ENCODE data around the gene SNRPA. TPM values are rescaled to one million over a fixed set of nuclear protein-coding genes. Genes with fewer than 3 reads are reported as not detected.

Gene SNRPA
- total RNA-seq, 4 donors from 2014 or later = 24.5 to 56.0 (median 48.2) TPM

DNA sequence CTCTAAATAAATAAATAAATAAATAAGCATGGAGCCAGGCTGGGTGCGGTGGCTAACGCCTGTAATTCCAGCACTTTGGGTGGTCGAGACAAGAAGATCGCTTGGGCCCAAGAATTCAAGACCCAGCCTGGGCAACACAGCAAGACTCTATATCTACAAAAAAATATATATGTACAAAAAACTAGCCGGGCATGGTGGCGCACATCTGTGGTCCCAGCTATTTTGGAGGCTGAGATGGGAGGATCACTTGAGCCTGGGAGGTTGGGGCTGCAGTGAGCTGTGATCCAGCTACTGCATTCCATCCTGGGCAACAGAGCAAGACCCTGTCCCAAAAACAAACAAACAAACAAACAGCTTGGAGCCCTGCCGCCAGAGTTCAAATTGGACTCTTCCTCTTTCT is 3.5 kb upstream of the SNRPA start:
- Histone ChIP-seq H3K9me3 (no peaks in the 10 kb centered on the region), H3K27ac (no peak overlapping the region), H3K4me3 (no peak overlapping the region), H3K4me1 (peaks cover 0 to 31% (median 6%) of the 10 kb centered on the region in 3 donors), H3K27me3 (no peaks in the 10 kb centered on the region), H3K36me3 (peaks cover 0 to 15% of the 10 kb centered on the region in 2 donors)
- no peak for TF ChIP-seq POLR2AphosphoS5 (IDR thresholded peaks at IDR 0.05)
- ATAC-seq = no peak
- WGBS, 2 donors (ENCODE audit: low coverage in 1 of 2) = 80 to 84% methylated on average over 1 to 7 of the region's 7 CpGs

DNA sequence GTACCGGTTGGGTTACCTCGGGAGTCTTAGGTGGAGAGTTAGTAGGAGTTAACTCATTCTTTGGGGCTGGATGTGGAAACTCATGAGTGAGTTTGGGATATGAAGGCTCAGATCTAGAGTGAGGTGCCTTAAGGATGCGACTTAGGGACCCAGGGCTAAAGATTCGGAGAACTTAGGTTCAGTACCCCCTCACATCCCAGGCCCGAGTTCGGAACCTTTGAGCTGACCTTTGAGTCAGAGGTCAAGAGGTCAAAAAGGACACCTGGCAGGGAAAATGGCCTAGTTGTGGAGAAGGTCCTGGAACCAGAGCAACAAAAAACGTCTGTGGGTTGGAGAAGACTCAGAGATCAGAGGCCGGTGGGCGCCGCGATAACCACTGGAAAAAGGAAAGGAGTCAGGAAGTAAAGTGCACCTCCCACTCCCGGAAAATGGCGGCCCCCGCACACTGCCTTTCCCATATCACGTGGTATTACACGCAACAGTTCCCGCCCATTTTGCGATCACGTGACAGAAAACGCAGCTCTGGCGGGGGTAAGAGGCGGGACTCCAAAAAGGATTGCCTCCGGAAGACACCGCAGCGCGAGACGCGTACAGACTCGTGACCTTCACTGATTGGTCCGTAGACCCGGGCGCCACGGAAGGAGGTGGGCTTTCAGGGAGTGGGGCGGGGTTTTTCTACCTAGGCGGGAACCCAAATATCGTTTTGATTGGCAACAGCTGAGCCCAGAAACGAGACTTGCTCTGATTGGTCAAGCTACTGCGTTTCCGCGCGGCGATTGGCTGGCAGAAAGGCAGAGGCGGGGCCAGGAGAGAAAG is 737 bp upstream of the SNRPA start, which contains the start of gene ACTMAP:
Gene ACTMAP, minus strand, starts transcription at position 420 of the 816 bp plus-strand sequence. CDS start 674 bp downstream, outside the sequence.
- Histone ChIP-seq H3K36me3 (peaks cover 0 to 2% of the 10 kb centered on the region in 2 donors), H3K27ac (peak within 1 kb of the TSS; percentile 88 to 94 (median 90)), H3K4me3 (peak within 1 kb of the TSS; percentile 68 to 74), H3K9me3 (no peaks in the 10 kb centered on the region), H3K4me1 (peaks cover 0 to 51% (median 23%) of the 10 kb centered on the region in 3 donors), H3K27me3 (no peaks in the 10 kb centered on the region)
- TF ChIP-seq, protein P1, sequence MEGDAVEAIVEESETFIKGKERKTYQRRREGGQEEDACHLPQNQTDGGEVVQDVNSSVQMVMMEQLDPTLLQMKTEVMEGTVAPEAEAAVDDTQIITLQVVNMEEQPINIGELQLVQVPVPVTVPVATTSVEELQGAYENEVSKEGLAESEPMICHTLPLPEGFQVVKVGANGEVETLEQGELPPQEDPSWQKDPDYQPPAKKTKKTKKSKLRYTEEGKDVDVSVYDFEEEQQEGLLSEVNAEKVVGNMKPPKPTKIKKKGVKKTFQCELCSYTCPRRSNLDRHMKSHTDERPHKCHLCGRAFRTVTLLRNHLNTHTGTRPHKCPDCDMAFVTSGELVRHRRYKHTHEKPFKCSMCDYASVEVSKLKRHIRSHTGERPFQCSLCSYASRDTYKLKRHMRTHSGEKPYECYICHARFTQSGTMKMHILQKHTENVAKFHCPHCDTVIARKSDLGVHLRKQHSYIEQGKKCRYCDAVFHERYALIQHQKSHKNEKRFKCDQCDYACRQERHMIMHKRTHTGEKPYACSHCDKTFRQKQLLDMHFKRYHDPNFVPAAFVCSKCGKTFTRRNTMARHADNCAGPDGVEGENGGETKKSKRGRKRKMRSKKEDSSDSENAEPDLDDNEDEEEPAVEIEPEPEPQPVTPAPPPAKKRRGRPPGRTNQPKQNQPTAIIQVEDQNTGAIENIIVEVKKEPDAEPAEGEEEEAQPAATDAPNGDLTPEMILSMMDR (IDR thresholded peaks at IDR 0.05) = no peak
- TF ChIP-seq POLR2AphosphoS5 (IDR thresholded peaks at IDR 0.05) (peak; percentile 85), EP300 (IDR thresholded peaks at IDR 0.05) (no peak), POLR2A (IDR thresholded peaks at IDR 0.05) (peak; percentile 41 to 50)
- ATAC-seq = peak; percentile 96
- 0 to 1% methylated on average over 5 to 30 of the region's 43 CpGs for WGBS, 2 donors (ENCODE audit: low coverage in 1 of 2)

DNA sequence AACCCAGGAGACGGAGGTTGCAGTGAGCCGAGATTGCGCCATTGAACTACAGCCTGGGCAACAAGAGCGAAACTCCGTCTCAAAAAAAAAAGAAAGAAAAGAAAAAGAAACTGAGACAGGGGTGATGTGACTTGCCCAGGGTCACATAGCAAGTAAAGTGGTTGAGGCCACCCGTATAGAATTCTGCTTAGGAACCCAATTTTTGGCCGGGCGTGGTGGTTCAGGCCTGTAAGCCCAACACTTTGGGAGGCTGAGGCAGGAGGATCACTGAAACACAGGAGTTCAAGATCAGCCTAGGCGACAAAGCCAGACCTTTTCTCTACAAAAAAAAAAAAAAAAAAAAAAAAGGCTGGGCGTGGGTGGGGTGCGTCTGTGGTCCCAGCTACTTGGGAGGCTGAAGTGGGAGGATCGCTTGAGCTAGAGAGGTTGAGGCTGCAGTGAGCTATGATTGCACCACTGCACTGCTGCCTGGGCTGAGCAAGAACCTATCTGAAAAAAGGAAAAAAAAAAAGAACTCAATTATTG is 1.3 kb downstream of the SNRPA start:
- no peak for ATAC-seq
- Histone ChIP-seq H3K36me3 (peaks cover 0 to 22% of the 10 kb centered on the region in 2 donors), H3K4me1 (peaks cover 0 to 71% (median 28%) of the 10 kb centered on the region in 3 donors), H3K27ac (peak overlapping the region in 3 of 4 donors; percentile 90 to 94 (median 91)), H3K9me3 (no peaks in the 10 kb centered on the region), H3K27me3 (no peaks in the 10 kb centered on the region), H3K4me3 (peak overlapping the region; percentile 61 to 68)
- 61 to 81% methylated on average over 6 to 12 of the region's 12 CpGs for WGBS, 2 donors (ENCODE audit: low coverage in 1 of 2)
- TF ChIP-seq, protein P1 (IDR thresholded peaks at IDR 0.05) = no peak
- no peak for TF ChIP-seq POLR2AphosphoS5 (IDR thresholded peaks at IDR 0.05)
- no peak for TF ChIP-seq POLR2A (IDR thresholded peaks at IDR 0.05)
- TF ChIP-seq EP300 (IDR thresholded peaks at IDR 0.05) = no peak

DNA sequence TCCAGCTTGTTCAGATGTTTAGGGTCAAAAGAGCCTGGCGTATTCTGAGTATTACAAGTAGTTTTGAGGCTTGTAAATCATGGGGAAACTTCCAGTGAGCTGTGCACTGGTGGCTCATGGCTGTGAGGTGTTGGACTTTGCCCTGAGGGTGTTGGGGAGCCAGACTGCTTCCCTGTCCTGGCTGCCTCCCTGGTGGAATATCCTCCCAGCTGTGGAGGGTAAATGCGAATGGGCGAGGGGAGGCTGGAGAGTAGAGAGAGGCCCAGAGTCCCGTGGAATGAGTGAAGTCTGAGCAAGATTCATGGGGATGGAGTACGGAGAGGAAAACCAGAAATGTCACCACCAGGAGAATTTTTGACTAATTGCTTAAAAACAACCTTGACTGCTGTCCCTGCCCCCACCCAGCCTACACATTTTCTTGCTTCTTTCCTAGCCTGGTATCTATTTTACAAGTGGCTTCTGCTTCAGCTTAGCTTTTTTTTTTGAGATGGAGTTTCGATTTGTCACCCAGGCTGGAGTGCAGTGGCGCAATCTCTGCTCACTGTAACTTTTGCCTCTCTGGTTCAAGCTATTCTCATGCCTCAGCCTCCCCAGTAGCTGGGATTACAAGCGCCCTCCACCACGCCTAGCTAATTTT is 3.7 kb downstream of the SNRPA start:
- H3K4me3 ChIP-seq = no peak overlapping the region
- TF ChIP-seq POLR2AphosphoS5 (IDR thresholded peaks at IDR 0.05) (no peak), EP300 (IDR thresholded peaks at IDR 0.05) (no peak), POLR2A (IDR thresholded peaks at IDR 0.05) (no peak)
- TF ChIP-seq, protein P1 (IDR thresholded peaks at IDR 0.05) = no peak
- H3K9me3 ChIP-seq = no peaks in the 10 kb centered on the region
- H3K27ac ChIP-seq = peak overlapping the region in 2 of 4 donors; percentile 8 to 49
- H3K4me1 ChIP-seq = peaks cover 0 to 60% (median 28%) of the 10 kb centered on the region in 3 donors
- WGBS, 2 donors (ENCODE audit: low coverage in 1 of 2) = 73 to 80% methylated on average over 4 to 7 of the region's 9 CpGs
- ATAC-seq = no peak
- H3K36me3 ChIP-seq = peaks cover 0 to 46% of the 10 kb centered on the region in 2 donors
- H3K27me3 ChIP-seq = no peaks in the 10 kb centered on the region

DNA sequence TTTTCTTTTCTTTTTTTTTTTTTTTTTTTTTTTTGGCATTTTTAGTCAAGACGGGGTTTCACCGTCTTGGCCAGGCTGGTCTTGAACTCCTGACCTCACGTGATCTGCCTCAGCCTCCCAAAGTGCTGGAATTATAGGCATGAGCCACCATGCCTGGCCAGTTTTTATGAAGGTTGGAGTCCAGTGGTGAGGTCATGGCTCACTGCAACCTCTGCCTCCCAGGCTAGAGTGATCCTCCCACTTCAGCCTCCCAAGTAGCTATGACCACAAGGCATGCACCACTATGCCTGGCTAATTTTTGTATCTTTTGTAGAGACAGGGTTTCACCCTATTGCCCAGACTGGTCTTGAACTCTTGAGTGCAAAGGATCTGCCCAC is 4.2 kb downstream of the SNRPA start:
- no peaks in the 10 kb centered on the region for H3K9me3 ChIP-seq
- peaks cover 0 to 51% of the 10 kb centered on the region in 2 donors for H3K36me3 ChIP-seq
- no peak for ATAC-seq
- TF ChIP-seq POLR2AphosphoS5 (IDR thresholded peaks at IDR 0.05) = no peak
- TF ChIP-seq EP300 (IDR thresholded peaks at IDR 0.05) = no peak
- TF ChIP-seq, protein P1 (IDR thresholded peaks at IDR 0.05) = no peak
- no peak for TF ChIP-seq POLR2A (IDR thresholded peaks at IDR 0.05)
- H3K4me1 ChIP-seq = peaks cover 0 to 57% (median 28%) of the 10 kb centered on the region in 3 donors
- no peak overlapping the region for H3K27ac ChIP-seq
- 100% methylated on average over 1 of the region's 3 CpGs; no CpG with 5 or more reads in 1 of the 2 donors for WGBS, 2 donors (ENCODE audit: low coverage in 1 of 2)
- no peak overlapping the region for H3K4me3 ChIP-seq
- H3K27me3 ChIP-seq = no peaks in the 10 kb centered on the region
